ENCODE measurements around the gene BEST4.
"Not testable (repeated sequence)": the region's sequence is repeated elsewhere in the genome, so short reads cannot be mapped to it uniquely, and the experiment has no call there.

The BEST4 gene

GRCh38 chr1:44817771-44818495, 30.0 kb upstream of the BEST4 start:
- TF ChIP-seq CTCF (IDR thresholded peaks at IDR 0.05; ENCODE audit: extremely low read depth, insufficient read depth, missing control alignments) = no peak
- in situ Hi-C loops (cut with MboI; ENCODE audit: low pct_unique_long_range_greater_than_20kb, low sequenced_read_pairs, unreplicated experiment) = no loop called here
- DNase-seq (ENCODE audit: low spot score) = no peak

DNA sequence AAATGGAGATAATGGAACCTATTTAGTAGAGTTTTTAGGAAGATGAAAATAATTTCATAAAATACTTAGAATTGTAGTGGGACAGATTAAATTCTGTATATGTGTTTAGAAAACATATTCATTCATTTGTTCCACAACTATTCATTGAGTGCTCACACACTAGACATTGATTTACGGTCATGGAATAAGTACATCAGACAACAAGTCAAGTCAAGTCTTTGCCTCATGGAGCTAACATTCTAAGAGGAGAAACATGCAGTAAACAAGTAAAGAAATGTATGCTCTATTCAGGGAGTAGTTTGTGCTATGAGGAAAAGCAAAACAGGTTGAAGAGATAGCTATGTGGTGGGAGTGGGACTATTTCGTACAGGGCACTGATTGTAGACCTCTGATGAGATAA, 29.3 kb upstream of the BEST4 start:
- no peak for DNase-seq (ENCODE audit: low spot score)
- in situ Hi-C loops (cut with MboI; ENCODE audit: low pct_unique_long_range_greater_than_20kb, low sequenced_read_pairs, unreplicated experiment) = no loop called here
- TF ChIP-seq CTCF (IDR thresholded peaks at IDR 0.05; ENCODE audit: extremely low read depth, insufficient read depth, missing control alignments) = no peak

- in situ Hi-C loops (cut with MboI; ENCODE audit: low pct_unique_long_range_greater_than_20kb, low sequenced_read_pairs, unreplicated experiment); DNase-seq (ENCODE audit: low spot score): not testable (repeated sequence)
Observed at GRCh38 chr1:44815926-44816325, 28.0 kb upstream of the BEST4 start.

DNA sequence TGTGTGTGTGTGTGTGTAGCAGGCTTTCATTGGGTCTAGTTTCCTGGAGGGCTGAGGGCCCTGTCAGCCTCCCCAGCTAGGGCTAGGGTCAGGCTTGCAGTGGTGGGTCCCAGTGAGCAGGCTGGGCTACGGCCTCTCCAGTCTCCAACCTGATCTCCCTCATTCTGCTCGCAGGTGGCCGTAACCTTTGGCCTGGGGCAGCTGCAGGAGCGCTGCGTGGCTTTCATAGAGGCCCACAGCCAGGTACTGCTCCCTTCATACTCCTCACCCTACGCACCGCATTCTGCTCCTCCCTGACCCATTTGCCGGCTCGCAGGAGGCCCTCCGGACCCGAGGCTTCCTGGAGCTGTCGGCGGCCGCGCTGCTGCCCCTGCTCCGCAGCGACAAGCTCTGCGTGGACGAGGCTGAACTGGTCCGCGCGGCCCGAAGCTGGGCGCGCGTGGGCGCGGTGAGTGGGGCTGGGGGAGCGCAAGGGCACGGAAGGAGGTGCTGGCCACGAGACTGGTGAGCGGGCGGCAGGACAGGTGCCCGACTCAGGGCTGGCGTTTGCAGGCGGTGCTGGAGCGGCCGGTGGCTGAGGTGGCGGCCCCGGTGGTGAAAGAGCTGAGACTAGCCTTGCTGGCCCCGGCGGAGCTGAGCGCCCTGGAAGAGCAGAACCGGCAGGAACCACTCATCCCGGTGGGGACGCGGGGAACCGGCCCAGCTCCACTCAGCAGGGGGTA, 25.0 kb upstream of the BEST4 start:
- no peak for TF ChIP-seq CTCF (IDR thresholded peaks at IDR 0.05; ENCODE audit: extremely low read depth, insufficient read depth, missing control alignments)
- DNase-seq (ENCODE audit: low spot score) = no peak
- in situ Hi-C loops (cut with MboI; ENCODE audit: low pct_unique_long_range_greater_than_20kb, low sequenced_read_pairs, unreplicated experiment) = no loop called here

DNA sequence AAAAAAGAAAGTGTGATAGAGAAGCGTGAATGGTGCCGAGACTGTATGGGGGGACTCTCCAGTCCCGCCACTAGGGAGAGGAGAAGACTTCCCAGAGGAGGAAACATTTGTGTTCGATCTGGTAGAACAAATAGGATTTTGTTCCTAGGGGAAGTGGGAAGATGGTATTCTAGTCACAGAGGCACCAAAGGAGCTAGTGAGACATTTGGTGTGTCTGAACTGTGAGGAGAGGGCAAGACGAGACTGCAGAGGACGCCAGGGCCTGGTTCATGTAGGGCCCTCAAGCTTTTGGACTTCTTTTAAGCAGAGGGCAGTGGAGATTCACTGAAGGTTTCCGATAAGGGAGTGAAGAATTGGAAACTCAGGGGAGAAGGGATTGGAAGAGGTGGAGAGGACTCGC, 23.3 kb upstream of the BEST4 start:
- no peak for TF ChIP-seq CTCF (IDR thresholded peaks at IDR 0.05; ENCODE audit: extremely low read depth, insufficient read depth, missing control alignments)
- no peak for DNase-seq (ENCODE audit: low spot score)
- in situ Hi-C loops (cut with MboI; ENCODE audit: low pct_unique_long_range_greater_than_20kb, low sequenced_read_pairs, unreplicated experiment) = no loop called here

DNA sequence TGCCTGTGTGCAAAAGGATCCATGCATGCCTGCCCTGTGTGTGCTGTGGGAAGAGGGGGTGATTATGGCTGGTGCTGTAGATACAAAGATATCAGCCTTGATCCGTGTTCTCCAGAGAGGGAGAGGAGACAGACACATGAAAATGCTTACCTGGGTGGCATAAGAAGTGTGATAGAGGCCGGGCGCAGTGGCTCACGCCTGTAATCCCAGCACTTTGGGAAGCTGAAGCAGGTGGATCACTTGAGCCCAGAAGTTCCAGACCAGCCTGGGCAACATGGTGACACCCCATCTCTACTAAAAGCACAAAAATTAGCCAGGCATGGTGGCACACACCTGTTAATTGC, 22.8 kb upstream of the BEST4 start:
- in situ Hi-C loops (cut with MboI; ENCODE audit: low pct_unique_long_range_greater_than_20kb, low sequenced_read_pairs, unreplicated experiment); DNase-seq (ENCODE audit: low spot score): not testable (repeated sequence)

DNA sequence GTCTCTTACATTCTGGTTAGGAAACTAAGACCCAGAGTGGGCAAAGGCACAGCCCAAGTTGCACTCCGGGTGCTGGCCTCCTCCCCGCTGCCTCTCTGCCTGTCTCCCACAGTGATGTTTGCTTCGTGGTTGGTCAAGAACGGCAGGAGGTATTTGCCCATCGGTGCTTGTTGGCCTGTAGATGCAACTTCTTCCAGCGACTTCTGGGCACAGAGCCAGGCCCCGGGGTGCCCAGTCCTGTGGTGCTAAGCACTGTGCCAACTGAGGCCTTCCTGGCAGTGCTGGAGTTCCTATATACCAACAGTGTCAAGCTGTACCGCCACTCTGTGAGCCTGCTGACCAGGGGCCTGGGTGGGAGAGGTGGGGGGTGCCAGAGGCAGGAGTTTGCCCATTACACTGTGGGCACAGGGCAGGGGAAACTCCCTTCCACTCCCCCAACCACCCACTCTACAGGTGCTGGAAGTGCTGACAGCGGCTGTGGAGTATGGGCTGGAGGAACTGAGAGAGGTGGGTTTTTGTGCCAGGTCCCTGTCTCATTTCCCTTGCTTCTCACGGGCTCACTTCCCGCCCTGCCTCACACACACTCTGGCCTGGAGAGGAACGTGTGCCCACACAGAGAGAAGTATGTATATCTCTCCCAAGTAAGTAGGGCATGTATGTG, 22.3 kb upstream of the BEST4 start:
- in situ Hi-C loops (cut with MboI; ENCODE audit: low pct_unique_long_range_greater_than_20kb, low sequenced_read_pairs, unreplicated experiment) = no loop called here
- no peak for DNase-seq (ENCODE audit: low spot score)
- no peak for TF ChIP-seq CTCF (IDR thresholded peaks at IDR 0.05; ENCODE audit: extremely low read depth, insufficient read depth, missing control alignments)
